ENCODE measurements around the gene KIZ.

The KIZ gene

DNA sequence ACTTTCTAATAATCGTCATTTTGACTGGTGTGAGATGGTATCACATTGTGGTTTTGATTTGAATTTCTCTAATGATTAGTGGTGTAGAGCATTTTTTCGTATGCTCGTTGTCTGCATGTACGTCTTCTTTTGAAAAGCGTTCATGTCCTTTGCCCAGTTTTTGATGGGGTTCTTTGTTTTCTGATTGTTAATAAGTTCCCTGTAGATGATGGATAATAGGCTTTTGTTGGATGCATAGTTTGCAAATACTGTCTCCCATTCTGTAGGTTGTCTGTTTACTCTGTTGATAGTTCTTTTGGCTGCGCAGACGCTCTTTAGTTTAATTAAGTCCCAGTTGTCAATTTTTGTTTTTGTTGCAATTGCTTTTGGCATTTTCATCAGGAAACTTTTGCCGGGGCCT is 144.9 kb downstream of the KIZ start:
- Histone ChIP-seq H3K36me3 (replicated peaks) (no peaks in the 10 kb centered on the region), H3K9me3 (no peaks in the 10 kb centered on the region), H3K4me1 (no peaks in the 10 kb centered on the region), H3K27me3 (ENCODE audit: low read depth) (no peaks in the 10 kb centered on the region), H3K4me3 (no peak overlapping the region)
- in situ Hi-C loops (cut with MboI; ENCODE audit: low sequenced_read_pairs) = no loop called here
- no peak for DNase-seq (ENCODE audit: low spot score in 2 of 2)

DNA sequence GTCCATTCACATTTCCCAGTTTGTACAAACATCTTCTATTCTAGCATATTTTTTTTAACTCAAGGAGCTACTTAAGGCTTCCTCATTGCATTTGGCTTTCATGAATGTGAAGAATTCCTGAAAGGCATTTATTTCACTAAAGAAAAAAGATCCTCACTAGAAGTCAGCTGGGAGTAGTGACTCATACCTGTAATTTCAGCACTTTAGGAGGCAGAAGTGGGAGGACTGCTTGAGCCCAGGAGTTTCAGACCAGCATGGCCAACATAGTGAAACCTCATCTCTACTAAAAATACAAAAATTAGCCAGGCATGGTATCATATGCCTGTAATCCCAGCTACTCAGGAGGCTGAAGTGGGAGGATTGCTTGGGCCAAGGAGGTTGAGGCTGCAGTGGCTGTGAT is 146.4 kb downstream of the KIZ start:
- no peaks in the 10 kb centered on the region for H3K27me3 ChIP-seq (ENCODE audit: low read depth)
- H3K36me3 ChIP-seq (replicated peaks) = no peaks in the 10 kb centered on the region
- H3K4me3 ChIP-seq = no peak overlapping the region
- DNase-seq (ENCODE audit: low spot score in 2 of 2) = no peak
- no peaks in the 10 kb centered on the region for H3K9me3 ChIP-seq
- in situ Hi-C loops (cut with MboI; ENCODE audit: low sequenced_read_pairs) = no loop called here
- H3K4me1 ChIP-seq = no peaks in the 10 kb centered on the region

DNA sequence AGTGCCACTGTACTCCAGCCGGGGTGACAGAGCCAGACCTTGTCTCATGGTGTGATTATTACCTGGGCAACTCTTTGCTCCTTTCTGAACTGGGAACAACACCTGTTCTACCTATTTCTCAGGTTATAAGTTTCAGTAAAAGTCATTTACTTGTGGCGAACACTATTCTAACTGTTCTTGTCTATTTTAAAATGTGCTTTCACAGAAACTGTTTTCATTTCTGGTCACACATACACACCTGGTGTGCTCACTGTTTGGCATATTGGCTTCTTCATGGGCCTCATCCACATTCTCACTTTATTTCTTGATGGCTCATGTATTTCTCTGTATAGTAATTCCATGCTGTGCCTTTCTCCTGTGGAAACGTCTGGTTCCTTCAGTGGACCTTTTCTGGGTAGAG is 146.8 kb downstream of the KIZ start:
- no peaks in the 10 kb centered on the region for H3K27me3 ChIP-seq (ENCODE audit: low read depth)
- in situ Hi-C loops (cut with MboI; ENCODE audit: low sequenced_read_pairs) = no loop called here
- no peak overlapping the region for H3K4me3 ChIP-seq
- H3K4me1 ChIP-seq = no peaks in the 10 kb centered on the region
- no peak for DNase-seq (ENCODE audit: low spot score in 2 of 2)
- no peaks in the 10 kb centered on the region for H3K9me3 ChIP-seq
- no peaks in the 10 kb centered on the region for H3K36me3 ChIP-seq (replicated peaks)

DNA sequence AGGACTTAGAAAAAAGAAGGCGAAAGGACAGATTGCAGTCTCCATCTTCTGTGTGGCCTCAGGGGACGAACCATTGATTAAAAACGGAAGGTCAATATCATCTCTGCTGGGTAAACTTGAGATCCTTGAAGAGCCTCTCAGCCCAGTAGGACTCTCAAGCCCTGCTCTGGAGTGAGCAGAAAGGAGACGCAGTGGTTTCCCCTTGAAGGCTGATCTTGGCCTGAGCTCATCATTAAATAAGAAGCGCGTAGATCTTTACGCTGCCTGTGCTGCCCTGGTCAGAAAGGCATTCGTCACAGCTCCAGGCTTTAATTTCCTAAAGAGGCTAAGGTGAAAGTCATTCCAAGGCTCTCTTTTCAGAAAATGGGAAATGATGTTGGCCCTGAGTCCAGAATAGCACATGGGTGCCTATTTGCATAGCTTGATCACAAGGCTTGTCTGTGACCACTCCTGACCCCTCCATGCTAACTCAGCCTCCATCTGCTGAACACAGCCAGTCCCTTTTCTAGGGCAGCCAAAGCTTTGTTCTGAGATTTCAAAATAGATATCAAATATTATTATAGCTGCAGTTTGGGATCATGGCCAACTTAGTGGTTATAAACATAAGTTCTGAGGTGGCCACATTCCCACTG is 148.0 kb downstream of the KIZ start:
- in situ Hi-C loops (cut with MboI; ENCODE audit: low sequenced_read_pairs) = no loop called here
- Histone ChIP-seq H3K27me3 (ENCODE audit: low read depth) (no peaks in the 10 kb centered on the region), H3K9me3 (no peaks in the 10 kb centered on the region), H3K4me1 (no peaks in the 10 kb centered on the region), H3K4me3 (no peak overlapping the region), H3K36me3 (replicated peaks) (no peaks in the 10 kb centered on the region)
- no peak for DNase-seq (ENCODE audit: low spot score in 2 of 2)

DNA sequence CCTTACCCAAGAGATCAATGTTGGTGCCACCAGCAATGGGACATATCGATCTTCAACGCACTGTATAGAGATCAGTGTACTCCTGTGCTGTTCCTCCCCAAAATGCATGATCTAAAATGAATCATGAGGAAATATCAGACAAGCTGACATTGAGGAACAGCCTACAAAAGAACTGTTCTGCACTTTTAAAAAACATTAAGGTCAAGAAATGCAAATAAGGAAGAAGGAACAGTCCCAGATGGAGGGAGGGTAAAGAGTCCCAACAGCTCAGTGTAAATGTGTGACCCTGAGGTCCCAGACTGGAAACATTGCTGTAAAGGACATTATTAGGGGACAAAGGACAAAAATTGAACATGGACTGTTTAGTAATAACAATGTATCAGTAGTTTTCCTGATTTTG is 152.9 kb downstream of the KIZ start:
- Histone ChIP-seq H3K9me3 (no peaks in the 10 kb centered on the region), H3K27me3 (ENCODE audit: low read depth) (no peaks in the 10 kb centered on the region), H3K4me1 (no peaks in the 10 kb centered on the region), H3K36me3 (replicated peaks) (no peaks in the 10 kb centered on the region), H3K4me3 (no peak overlapping the region)
- DNase-seq (ENCODE audit: low spot score in 2 of 2) = no peak
- in situ Hi-C loops (cut with MboI; ENCODE audit: low sequenced_read_pairs) = no loop called here

DNA sequence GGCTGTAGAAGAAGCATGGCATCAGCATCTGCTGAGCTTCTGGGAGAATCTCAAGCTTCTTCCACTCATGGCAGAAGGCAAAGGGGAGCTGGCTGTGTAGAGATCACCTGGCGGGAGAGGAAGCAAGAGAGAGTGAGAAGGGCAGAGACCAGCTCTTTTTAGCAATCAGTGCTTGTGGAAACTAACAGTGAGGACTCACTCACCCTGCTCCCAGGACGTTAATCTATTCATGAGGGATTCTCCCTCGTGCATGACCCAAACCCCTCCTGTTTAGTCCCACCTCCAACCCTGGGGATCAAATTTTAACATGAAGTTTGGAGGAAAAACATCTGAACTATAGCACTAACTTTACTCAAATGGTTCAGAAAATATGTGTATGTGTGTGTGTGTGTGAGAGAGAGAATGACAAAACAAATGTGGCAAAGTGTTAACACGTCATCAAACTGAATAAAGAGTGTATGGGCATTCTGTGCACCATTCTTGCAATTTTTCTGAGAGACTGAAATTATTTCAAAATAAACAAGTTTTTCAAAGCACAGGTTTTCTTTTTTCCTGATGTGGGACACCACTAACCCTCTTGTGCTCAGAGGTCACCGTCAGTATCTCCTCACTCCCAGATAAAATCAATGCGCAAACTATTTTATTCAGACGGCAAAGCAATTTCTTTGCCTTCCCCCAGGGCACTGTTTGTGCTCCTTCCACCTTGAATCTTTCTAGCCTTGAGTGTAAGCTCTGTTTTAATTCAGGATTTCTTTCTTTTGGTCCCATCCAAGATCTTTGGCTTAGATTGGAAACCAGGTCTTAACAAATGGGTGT is 154.0 kb downstream of the KIZ start:
- H3K9me3 ChIP-seq = no peaks in the 10 kb centered on the region
- no peaks in the 10 kb centered on the region for H3K4me1 ChIP-seq
- in situ Hi-C loops (cut with MboI; ENCODE audit: low sequenced_read_pairs) = no loop called here
- no peaks in the 10 kb centered on the region for H3K36me3 ChIP-seq (replicated peaks)
- H3K27me3 ChIP-seq (ENCODE audit: low read depth) = no peaks in the 10 kb centered on the region
- no peak for DNase-seq (ENCODE audit: low spot score in 2 of 2)
- no peak overlapping the region for H3K4me3 ChIP-seq

DNA sequence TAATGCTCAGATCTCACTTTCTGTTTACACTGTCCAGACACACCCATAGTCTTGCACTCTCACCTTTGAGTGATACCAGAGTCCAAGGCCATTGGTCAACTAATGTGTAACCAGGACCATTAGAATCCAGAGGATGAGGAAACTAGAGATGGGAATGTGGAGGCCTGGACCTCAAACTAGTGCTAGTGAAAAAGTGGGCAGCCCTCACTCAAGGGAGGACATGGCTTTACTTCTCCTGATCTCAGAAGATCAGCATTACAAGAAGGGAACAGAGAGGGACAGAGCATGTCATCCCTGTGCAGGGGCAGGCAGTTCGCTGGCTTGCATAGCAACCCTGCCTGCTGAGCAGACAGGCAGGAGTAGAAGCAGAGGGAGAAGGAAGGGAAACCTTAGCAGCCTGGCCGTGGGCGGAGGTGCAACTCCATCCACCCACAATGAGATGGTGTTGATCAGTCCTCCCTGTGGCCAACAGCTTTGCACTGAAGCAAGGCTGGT is 154.7 kb downstream of the KIZ start:
- H3K4me3 ChIP-seq = no peak overlapping the region
- in situ Hi-C loops (cut with MboI; ENCODE audit: low sequenced_read_pairs) = no loop called here
- H3K27me3 ChIP-seq (ENCODE audit: low read depth) = no peaks in the 10 kb centered on the region
- no peaks in the 10 kb centered on the region for H3K9me3 ChIP-seq
- no peak for DNase-seq (ENCODE audit: low spot score in 2 of 2)
- no peaks in the 10 kb centered on the region for H3K4me1 ChIP-seq
- no peaks in the 10 kb centered on the region for H3K36me3 ChIP-seq (replicated peaks)

DNA sequence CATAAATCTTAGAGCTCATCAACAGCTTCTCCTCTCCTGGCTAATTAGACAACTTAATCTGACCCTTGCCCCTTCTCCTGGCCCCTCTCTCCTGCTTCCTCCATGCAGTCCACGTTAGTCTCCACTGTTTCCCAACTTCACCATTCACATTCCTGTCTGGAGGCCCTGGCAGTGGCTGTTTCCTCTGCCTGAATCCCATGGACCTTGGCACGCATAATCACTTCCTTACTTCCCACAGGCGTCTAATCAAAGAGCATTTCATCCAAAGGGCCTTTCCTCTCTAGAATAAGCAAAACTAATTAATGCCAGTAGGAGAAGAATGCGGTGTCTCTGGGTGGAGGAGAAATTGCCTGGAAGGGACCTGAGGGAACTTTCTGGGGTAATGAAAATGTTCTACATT is 160.9 kb downstream of the KIZ start:
- no peaks in the 10 kb centered on the region for H3K36me3 ChIP-seq (replicated peaks)
- no peaks in the 10 kb centered on the region for H3K9me3 ChIP-seq
- in situ Hi-C loops (cut with MboI; ENCODE audit: low sequenced_read_pairs) = no loop called here
- no peak for DNase-seq (ENCODE audit: low spot score in 2 of 2)
- H3K27me3 ChIP-seq (ENCODE audit: low read depth) = no peaks in the 10 kb centered on the region
- peaks cover 25% of the 10 kb centered on the region for H3K4me1 ChIP-seq
- H3K4me3 ChIP-seq = no peak overlapping the region

DNA sequence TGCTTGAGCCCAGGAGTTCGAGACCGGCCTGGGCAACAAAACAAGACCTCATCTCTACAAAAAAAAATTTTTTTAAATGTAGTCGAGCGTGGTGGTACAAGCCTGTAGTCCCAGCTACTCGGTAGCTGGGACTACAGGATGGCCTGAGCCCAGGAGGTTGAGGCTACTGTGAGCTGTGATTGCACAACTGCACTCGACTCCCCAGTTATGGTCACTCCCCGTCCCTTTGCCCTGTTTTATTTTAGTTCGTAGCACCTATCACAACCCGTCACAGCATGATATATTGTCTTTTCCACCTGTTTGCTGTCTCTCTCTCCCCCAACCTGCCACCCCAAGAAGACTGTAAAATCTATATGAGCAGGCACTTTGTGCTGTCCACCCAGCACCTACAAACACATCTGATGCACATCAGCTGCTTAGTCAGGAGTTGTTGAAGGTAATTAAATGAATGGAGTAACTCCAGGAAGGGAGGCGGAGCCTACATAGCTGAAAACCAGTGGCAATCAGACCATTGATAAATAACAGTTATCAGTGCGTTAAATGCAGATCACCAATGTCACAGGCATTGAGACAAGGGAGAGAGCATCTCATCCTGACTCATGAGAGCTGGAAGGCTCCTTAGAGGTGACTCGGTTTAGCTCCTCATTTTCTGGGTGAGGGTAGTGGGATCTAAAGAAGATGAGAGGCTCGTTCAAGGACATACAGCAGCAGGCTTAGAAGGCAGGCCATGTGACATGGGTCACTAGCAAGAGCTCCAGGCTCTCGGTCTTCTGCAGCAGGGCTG is 162.9 kb downstream of the KIZ start:
- Histone ChIP-seq H3K4me3 (no peak overlapping the region), H3K36me3 (replicated peaks) (no peaks in the 10 kb centered on the region), H3K4me1 (peaks cover 32% of the 10 kb centered on the region), H3K27me3 (ENCODE audit: low read depth) (no peaks in the 10 kb centered on the region), H3K9me3 (no peaks in the 10 kb centered on the region)
- in situ Hi-C loops (cut with MboI; ENCODE audit: low sequenced_read_pairs) = no loop called here
- peak; percentile 33 to 53 for DNase-seq (ENCODE audit: low spot score in 2 of 2)

DNA sequence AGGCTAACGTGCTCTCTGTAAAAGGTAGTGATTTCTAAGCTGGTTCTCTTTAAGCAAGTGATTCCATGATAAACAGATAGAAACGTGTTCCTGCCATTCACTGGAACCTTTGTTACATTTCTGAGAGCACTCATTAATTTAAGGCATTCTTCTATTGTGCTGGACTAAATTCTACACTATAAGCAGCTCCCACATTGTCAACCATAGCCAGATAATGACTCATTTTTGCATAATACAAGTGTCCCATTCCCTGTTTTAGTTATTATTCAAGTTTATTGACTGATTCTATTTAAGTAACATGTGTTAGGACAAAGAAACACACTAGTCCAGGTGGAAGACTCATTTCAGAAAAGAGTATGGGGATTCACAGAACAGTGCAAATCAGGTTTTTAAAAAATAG is 163.8 kb downstream of the KIZ start:
- Histone ChIP-seq H3K36me3 (replicated peaks) (no peaks in the 10 kb centered on the region), H3K9me3 (no peaks in the 10 kb centered on the region), H3K4me3 (no peak overlapping the region), H3K4me1 (peaks cover 40% of the 10 kb centered on the region), H3K27me3 (ENCODE audit: low read depth) (no peaks in the 10 kb centered on the region)
- in situ Hi-C loops (cut with MboI; ENCODE audit: low sequenced_read_pairs) = no loop called here
- peak; percentile 21 to 97 for DNase-seq (ENCODE audit: low spot score in 2 of 2)

DNA sequence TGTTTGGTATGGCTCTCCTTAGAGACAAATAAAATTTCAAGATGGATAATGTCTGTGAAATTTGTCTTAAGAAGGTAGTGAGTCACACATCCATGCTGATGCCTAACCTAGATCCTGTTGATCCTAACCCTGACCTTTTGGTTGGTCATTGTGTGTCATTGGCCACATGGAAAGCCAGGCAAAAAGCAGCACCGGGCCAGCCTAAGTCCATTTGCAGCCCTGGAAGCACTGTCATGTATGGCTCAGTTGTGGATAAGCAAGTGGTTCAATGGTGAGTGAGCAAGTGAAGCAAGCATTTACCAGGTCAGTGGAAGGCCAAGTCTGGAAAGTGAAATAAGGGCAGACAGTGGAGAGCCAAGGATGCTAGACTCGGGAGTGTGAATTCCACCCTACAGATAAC is 165.1 kb downstream of the KIZ start:
- no peaks in the 10 kb centered on the region for H3K9me3 ChIP-seq
- DNase-seq (ENCODE audit: low spot score in 2 of 2) = no peak
- H3K4me3 ChIP-seq = no peak overlapping the region
- in situ Hi-C loops (cut with MboI; ENCODE audit: low sequenced_read_pairs) = no loop called here
- H3K4me1 ChIP-seq = peaks cover 45% of the 10 kb centered on the region
- H3K27me3 ChIP-seq (ENCODE audit: low read depth) = no peaks in the 10 kb centered on the region
- no peaks in the 10 kb centered on the region for H3K36me3 ChIP-seq (replicated peaks)

DNA sequence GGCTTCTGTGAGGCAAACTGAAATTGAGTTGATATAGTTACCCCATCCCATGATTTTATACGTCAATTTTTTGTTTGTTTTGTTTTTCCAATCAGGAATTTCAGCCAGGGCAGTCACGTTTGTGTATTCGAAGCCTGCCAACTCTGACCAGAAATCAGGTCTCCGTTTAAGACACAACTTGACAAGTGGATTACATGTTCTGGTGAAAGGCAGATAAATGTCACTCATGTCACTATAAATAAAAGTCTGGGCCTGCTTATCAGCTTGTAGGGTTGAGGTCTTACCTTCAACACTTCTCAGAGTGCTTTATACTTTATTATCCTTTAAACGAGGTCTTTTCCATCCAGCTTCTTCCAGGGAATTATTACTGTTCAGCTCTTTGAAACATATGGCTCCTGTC is 168.9 kb downstream of the KIZ start:
- in situ Hi-C loops (cut with MboI; ENCODE audit: low sequenced_read_pairs) = no loop called here
- H3K4me3 ChIP-seq = no peak overlapping the region
- no peaks in the 10 kb centered on the region for H3K9me3 ChIP-seq
- peaks cover 33% of the 10 kb centered on the region for H3K4me1 ChIP-seq
- H3K36me3 ChIP-seq (replicated peaks) = no peaks in the 10 kb centered on the region
- H3K27me3 ChIP-seq (ENCODE audit: low read depth) = no peaks in the 10 kb centered on the region
- no peak for DNase-seq (ENCODE audit: low spot score in 2 of 2)

Measured in HAP-1 (cell line).